B cell (primary cell): ENCODE data around the gene HECTD1. TPM values are rescaled to one million over a fixed set of nuclear protein-coding genes. Genes with fewer than 3 reads are reported as not detected.

ENCODE experiments used
- ATAC-seq: fragments of 200-7000 bp; cut with Tn5 transposase; one replicate; pipeline ENCODE4 v1.10.0; 2021; ENCODE audit warnings: low read depth, mild to moderate bottlenecking, moderate number of reproducible peaks, moderate library complexity
- CTCF ChIA-PET: fragments of 350-600 bp; sonication (Branson Sonifier 250); formaldehyde crosslinking; loops from one replicate; lab custom pipeline; 2021; ENCODE audit warnings: antibody characterized with exemption, inconsistent platforms; lab: Charles Lee
- POLR2A ChIA-PET: fragments of 350-600 bp; sonication (Branson Sonifier 250); formaldehyde crosslinking; loops from one replicate; lab custom pipeline; 2021; ENCODE audit warnings: antibody characterized with exemption; lab: Charles Lee
- DNase-seq: peaks from one replicate; pipeline ENCODE4 v3.0.0; 2013
- H2AFZ ChIP-seq: 2 replicates; pipeline ENCODE4 v1.6.1; 2012; ENCODE audit warnings: mild to moderate bottlenecking, low read depth, low read length; ENCODE audit not compliant: insufficient read depth, poor library complexity, severe bottlenecking
- H3K27ac ChIP-seq, 2 donors: 1 replicate in 1 of 2; 2 replicates in 1 of 2; pipeline ENCODE4 v1.5.1; 2012 to 2013; ENCODE audit warnings: low read length in 2 of 2, mild to moderate bottlenecking in 2 of 2, moderate library complexity in 1 of 2
- H3K27me3 ChIP-seq, 4 experiments: fragments of 200-600 bp in 1 of 4; sonication (generic) in 1 of 4; replicated peaks in 1 of 4; 1 replicate in 2 of 4; 2 replicates in 2 of 4; pipeline versions ENCODE4 v1.6.1 to v1.7.0; 2013 to 2016; ENCODE audit warnings: low read length in 3 of 4, mild to moderate bottlenecking in 2 of 4, mixed read lengths in 1 of 4, moderate library complexity in 1 of 4; ENCODE audit not compliant: insufficient read depth in 4 of 4, control insufficient read depth in 3 of 4; ENCODE audit errors: control extremely low read depth in 1 of 4
- H3K36me3 ChIP-seq, 2 experiments: replicated peaks in 1 of 2; 1 replicate in 1 of 2; 2 replicates in 1 of 2; pipeline versions ENCODE4 v1.6.1 to v1.7.1; 2013; ENCODE audit warnings: low read length in 1 of 2; ENCODE audit not compliant: insufficient read depth in 2 of 2, control insufficient read depth in 1 of 2; ENCODE audit errors: control extremely low read depth in 1 of 2, extremely low read depth in 1 of 2
- H3K4me1 ChIP-seq, 2 donors: fragments of 200-600 bp in 1 of 2; sonication (generic) in 1 of 2; 1 replicate in 1 of 2; 2 replicates in 1 of 2; pipeline versions ENCODE4 v1.5.1 to v1.6.1; 2013 to 2017; ENCODE audit warnings: low read length in 2 of 2; ENCODE audit not compliant: control insufficient read depth in 2 of 2, insufficient read depth in 2 of 2
- H3K4me2 ChIP-seq: replicated peaks from 2 replicates; pipeline ENCODE3; 2012; ENCODE audit warnings: mild to moderate bottlenecking, low read depth, low read length; ENCODE audit not compliant: poor library complexity, severe bottlenecking
- H3K4me3 ChIP-seq, 5 experiments: fragments of 200-600 bp in 1 of 5; sonication (generic) in 1 of 5; 1 replicate in 3 of 5; 2 replicates in 2 of 5; pipeline versions ENCODE4 v1.5.1 to v1.7.0; 2011 to 2016; ENCODE audit warnings: low read length in 4 of 5, mild to moderate bottlenecking in 4 of 5, low read depth in 2 of 5, control low read depth in 1 of 5, moderate library complexity in 1 of 5; ENCODE audit not compliant: insufficient read depth in 1 of 5; ENCODE audit errors: control extremely low read depth in 1 of 5, extremely low read depth in 1 of 5
- H3K79me2 ChIP-seq: fragments of 200-600 bp; sonication (generic); one replicate; pipeline ENCODE4 v1.6.0; 2016; ENCODE audit warnings: low read length; ENCODE audit not compliant: control insufficient read depth, insufficient read depth
- H3K9ac ChIP-seq: fragments of 200-600 bp; sonication (generic); 2 replicates; pipeline ENCODE4 v1.6.1; 2017; ENCODE audit warnings: mild to moderate bottlenecking, low read length, moderate library complexity
- H3K9me3 ChIP-seq, 3 donors: one replicate each; pipeline versions ENCODE4 v1.6.1 to v1.7.1; 2013; ENCODE audit warnings: low read length in 2 of 3; ENCODE audit not compliant: control insufficient read depth in 2 of 3, insufficient read depth in 1 of 3; ENCODE audit errors: control extremely low read depth in 1 of 3
- H4K20me1 ChIP-seq: 2 replicates; pipeline ENCODE4 v1.6.0; 2012; ENCODE audit warnings: mild to moderate bottlenecking, low read length; ENCODE audit not compliant: insufficient read depth, control insufficient read depth, poor library complexity, severe bottlenecking
- H3K27ac Mint-ChIP-seq: one replicate; pipeline ENCODE4 v1.8.0; 2021; ENCODE audit warnings: mixed read lengths
- H3K27me3 Mint-ChIP-seq: one replicate; pipeline ENCODE4 v1.8.0; 2021; ENCODE audit warnings: mixed read lengths
- H3K4me1 Mint-ChIP-seq: one replicate; pipeline ENCODE4 v1.8.0; 2021; ENCODE audit warnings: mixed read lengths
- H3K4me3 Mint-ChIP-seq: one replicate; pipeline ENCODE4 v1.8.0; 2021; ENCODE audit warnings: mixed read lengths
- H3K9me3 Mint-ChIP-seq: one replicate; pipeline ENCODE4 v1.8.0; 2022; ENCODE audit warnings: mixed read lengths; ENCODE audit not compliant: insufficient read depth
- EZH2 ChIP-seq: IDR thresholded peaks from 2 replicates; pipeline ENCODE4 v1.6.1; 2012; ENCODE audit warnings: borderline replicate concordance, low read depth, mild to moderate bottlenecking, moderate library complexity, low read length; ENCODE audit not compliant: insufficient read depth, poor library complexity, severe bottlenecking
- WGBS: methylation state at CpG from one replicate; pipeline ENCODE4 v1.1.5; 2013; ENCODE audit warnings: missing lambda C conversion rate; ENCODE audit not compliant: insufficient coverage; 5-methylcytosine and 5-hydroxymethylcytosine counted together
- intact Hi-C: fragments of 100-400 bp; cut with micrococcal nuclease; formaldehyde crosslinking; loops from one replicate; pipeline ENCODE4 v1.10.0; 2022
- polyA plus RNA-seq: library from polyadenylated mRNA; depleted of rRNA; stranded (reverse); fragments of >200 nt; gene quantifications from 2 replicates; pipeline ENCODE4 v1.2.3, GENCODE V29; 2012
- total RNA-seq, 2 donors: library from RNA; stranded (reverse); fragments of 120-200 nt in 1 of 2; gene quantifications; 1 replicate in 1 of 2; 2 replicates in 1 of 2; pipeline versions ENCODE4 v1.2.3 to v1.2.4, GENCODE V29; 2013 to 2022
- TF ChIP-seq, protein P1 (sequence below): fragments of 200-600 bp; IDR thresholded peaks from one replicate; pipeline ENCODE4 v1.8.0; 2022; ENCODE audit warnings: antibody characterized with exemption, mild to moderate bottlenecking

HECTD1 gene
- total and polyA plus RNA-seq, 2 donors (not counting 1 experiment from before 2014, with no cell fraction given) = 63.1 to 184 TPM

DNA sequence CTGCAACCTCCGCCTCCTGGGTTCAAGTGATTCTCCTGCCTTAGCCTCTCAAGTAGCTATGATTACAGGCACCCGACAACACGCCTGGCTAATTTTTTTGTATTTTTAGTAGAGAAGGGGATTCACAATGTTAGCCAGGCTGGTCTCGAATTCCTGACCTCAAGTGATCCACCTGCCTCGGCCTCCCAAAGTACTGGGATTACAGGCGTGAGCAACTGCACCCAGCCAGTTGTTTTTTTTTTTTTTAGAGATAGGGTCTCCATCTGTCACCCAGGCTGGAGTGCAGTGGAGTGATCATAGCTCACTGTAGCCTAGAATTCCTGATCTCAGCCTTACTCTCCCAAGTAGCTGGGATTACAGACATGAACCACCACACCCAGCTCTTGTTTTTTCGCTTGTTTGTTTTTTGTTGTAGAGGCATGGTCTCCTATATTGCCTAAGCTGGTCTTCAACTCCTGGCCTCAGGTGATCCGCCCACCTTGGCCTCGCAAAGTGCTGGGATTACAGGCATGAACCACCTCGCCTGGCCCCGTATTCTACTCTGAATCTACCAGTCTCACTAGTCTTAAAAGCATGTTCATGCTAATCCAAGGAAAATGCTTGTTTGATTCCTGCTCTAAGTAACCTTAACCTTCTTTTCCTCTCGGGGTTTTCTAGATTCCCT is 149.8 kb downstream of the HECTD1 start:
- Histone ChIP-seq H3K27ac (no peak overlapping the region), H3K9ac (no peak overlapping the region), H3K4me2 (no peak overlapping the region), H3K27me3 (no peaks in the 10 kb centered on the region), H3K4me3 (no peak overlapping the region), H4K20me1 (no peaks in the 10 kb centered on the region), H2AFZ (no peak overlapping the region), H3K9me3 (no peaks in the 10 kb centered on the region), H3K79me2 (peaks cover 6% of the 10 kb centered on the region), H3K4me1 (peaks cover 6 to 7% of the 10 kb centered on the region in 2 donors), H3K36me3 (no peaks in the 10 kb centered on the region)
- Mint-ChIP-seq H3K4me3 (no peak overlapping the region), H3K9me3 (no peaks in the 10 kb centered on the region), H3K27ac (no peak overlapping the region), H3K4me1 (peaks cover 10% of the 10 kb centered on the region), H3K27me3 (no peaks in the 10 kb centered on the region)
- intact Hi-C loops = no loop called here
- no peak for ATAC-seq
- POLR2A ChIA-PET = no interaction called here
- TF ChIP-seq, protein P1, sequence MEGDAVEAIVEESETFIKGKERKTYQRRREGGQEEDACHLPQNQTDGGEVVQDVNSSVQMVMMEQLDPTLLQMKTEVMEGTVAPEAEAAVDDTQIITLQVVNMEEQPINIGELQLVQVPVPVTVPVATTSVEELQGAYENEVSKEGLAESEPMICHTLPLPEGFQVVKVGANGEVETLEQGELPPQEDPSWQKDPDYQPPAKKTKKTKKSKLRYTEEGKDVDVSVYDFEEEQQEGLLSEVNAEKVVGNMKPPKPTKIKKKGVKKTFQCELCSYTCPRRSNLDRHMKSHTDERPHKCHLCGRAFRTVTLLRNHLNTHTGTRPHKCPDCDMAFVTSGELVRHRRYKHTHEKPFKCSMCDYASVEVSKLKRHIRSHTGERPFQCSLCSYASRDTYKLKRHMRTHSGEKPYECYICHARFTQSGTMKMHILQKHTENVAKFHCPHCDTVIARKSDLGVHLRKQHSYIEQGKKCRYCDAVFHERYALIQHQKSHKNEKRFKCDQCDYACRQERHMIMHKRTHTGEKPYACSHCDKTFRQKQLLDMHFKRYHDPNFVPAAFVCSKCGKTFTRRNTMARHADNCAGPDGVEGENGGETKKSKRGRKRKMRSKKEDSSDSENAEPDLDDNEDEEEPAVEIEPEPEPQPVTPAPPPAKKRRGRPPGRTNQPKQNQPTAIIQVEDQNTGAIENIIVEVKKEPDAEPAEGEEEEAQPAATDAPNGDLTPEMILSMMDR = no peak
- TF ChIP-seq EZH2 = no peak
- 100% methylated on average over 9 of the region's 12 CpGs for WGBS
- CTCF ChIA-PET = interaction anchor here (1.2 kb wide), 1 partner anchor 25 kb away, joined by 3 read pairs; no protein-coding TSS in a partner anchor
- DNase-seq = no peak

- no CpG with 5 or more reads among the region's 1 CpG for WGBS
- CTCF ChIA-PET = interaction anchor here (1.2 kb wide), 1 partner anchor 26 kb away, joined by 3 read pairs; no protein-coding TSS in a partner anchor
- H3K27me3 Mint-ChIP-seq = no peaks in the 10 kb centered on the region
These were observed 150.6 kb downstream of the HECTD1 start for GRCh38 chr14:31057035-31057434.

More at GRCh38 chr14:31057035-31057434, 150.6 kb downstream of the HECTD1 start:
- no peak overlapping the region for H3K4me3 Mint-ChIP-seq
- no peak for DNase-seq
- H2AFZ ChIP-seq = no peak overlapping the region
- H3K4me1 ChIP-seq = peaks cover 6 to 7% of the 10 kb centered on the region in 2 donors
- H4K20me1 ChIP-seq = no peaks in the 10 kb centered on the region
- no peak overlapping the region for H3K27ac Mint-ChIP-seq
- peaks cover 10% of the 10 kb centered on the region for H3K4me1 Mint-ChIP-seq
- no peaks in the 10 kb centered on the region for H3K36me3 ChIP-seq
- intact Hi-C loops = no loop called here
- no peak overlapping the region for H3K9ac ChIP-seq
- no peaks in the 10 kb centered on the region for H3K9me3 Mint-ChIP-seq
- no peak overlapping the region for H3K4me2 ChIP-seq
- peaks cover 6% of the 10 kb centered on the region for H3K79me2 ChIP-seq
- H3K27me3 ChIP-seq = no peaks in the 10 kb centered on the region
- no peak overlapping the region for H3K4me3 ChIP-seq
- POLR2A ChIA-PET = no interaction called here
- no peaks in the 10 kb centered on the region for H3K9me3 ChIP-seq
- TF ChIP-seq, protein P1 = no peak
- no peak for TF ChIP-seq EZH2
- H3K27ac ChIP-seq = no peak overlapping the region
- ATAC-seq = no peak
